GM21786 (cell line): ENCODE results near the gene ARSB.
"Not testable (repeated sequence)": the region's sequence is repeated elsewhere in the genome, so short reads cannot be mapped to it uniquely, and the experiment has no call there.

Experiments
- ATAC-seq: cut with Tn5 transposase; IDR thresholded peaks from one replicate; pipeline ENCODE4 v1.9.1; 2021; ENCODE audit not compliant: unreplicated experiment

ARSB gene

DNA sequence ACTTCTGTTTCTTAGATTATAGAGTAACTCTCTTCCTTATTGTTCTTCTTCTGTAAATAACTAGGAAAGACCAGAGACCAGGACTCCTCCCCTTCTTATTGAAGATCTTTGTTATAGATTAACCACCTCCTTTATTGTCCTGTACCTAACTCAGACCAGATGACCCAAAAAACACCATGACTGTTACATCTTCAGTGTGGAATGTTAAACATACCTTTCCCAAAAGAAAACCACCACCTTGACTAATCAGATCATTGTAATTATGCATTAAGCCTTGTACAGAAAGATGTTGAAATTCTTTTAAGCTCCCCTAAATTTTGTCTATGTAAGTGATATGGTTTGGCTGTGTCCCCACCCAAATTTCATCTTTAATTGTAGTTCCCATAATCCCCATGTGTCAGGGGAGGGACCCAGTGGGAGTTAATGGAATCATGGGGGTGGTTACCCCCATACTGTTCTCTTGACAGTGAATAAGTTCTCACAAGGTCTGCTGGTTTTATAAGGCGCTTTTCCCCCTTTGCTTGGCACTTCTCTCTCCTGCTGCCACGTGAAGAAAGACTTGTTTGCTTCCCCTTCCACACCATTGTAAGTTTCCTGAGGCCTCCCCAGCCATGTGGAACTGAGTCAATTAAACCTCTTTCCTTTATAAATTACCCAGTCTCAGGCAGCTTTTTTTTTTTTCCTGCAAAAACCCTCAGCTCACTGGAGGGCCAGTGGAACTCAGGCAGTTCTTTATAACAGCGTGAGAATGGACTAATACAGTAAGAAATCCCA lies 26.3 kb downstream of the ARSB start:
- no peak for ATAC-seq

DNA sequence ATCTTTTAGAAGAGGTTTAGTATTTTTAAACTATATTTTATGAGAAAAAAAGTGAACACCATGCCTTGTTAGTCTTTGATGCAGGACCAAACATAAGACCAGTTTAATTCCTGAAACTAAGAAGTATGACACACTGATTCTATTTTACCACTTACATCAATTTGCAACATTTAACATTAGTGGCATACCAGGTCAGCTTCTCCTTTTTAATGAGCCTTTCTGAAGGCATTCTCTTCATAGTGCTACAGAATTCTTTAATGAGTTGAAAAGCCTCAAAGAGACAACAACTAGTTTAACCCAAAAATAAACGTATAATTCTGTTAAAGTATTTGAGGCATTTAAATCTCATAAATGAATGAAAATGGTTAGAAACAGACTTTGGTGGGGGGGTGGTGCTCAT lies 28.2 kb downstream of the ARSB start:
- no peak for ATAC-seq

DNA sequence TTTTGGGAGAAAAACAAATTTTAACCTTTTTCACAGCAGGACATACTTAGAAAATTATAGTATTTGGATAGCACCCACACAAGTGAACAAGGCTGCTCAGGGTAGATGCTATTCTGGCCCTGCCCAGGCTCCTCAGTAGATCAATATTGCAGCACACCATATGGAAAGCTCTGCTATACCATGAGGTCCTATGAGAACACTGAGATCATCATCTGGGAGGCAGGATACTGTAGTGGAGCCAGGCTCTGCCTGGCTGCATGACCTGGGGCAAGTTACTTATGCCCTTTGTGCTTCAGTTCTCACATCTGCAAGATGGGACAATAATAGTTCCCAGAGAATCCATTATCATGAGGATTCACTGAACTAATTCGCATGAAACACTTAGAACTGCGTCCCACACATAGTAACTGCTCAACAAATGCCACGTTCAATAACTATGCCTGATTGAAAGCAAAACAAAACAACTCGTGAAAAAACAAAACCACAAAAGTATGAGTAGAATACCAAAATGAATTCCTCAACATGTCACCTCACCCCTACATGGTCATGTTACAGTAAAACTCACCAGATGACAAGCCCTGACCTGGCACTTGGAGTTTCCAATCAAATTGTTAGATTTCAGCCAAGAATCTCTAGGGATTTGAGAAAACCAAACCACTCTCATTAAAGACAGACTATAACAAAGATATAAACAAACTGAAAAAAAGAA lies 31.9 kb downstream of the ARSB start:
- ATAC-seq, result peak; percentile 55

DNA sequence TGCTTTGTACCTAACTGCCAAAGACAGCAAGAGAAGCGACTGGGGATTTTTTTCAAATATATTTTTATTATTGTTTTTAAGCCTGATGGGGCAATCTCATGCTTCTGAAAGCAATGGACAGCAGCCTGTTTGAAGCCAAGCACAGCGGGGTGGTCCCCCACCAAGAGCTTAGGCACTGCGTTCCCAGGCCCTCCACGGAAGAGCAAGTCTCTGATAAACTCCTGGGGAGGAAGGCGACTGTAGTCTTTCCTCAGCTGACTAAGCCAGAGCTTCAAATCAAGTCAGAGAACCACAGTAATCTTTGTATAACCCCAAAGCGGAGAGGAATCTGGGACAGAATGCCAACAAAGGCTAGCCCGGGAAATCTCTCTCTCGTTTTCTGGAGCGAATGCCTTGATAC lies 54.4 kb downstream of the ARSB start:
- ATAC-seq, result no peak

DNA sequence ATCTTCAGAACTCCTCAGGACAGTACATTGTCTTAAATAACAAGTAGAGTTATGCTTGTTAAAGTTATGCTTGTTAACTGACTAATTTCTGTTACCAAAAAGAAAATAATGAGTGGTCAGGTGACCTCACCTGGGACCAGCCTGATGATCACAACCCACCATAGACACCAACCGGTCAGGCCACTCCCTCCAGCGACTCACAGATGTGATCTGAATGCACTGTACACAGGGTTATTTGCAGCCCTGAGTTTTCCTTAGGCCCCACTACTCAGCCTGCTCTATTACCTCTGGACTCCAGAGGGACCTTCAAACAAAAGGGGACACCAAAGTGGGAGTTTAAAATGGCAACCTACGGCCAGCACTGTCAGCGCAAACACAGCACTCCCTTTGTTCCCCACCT lies 55.3 kb downstream of the ARSB start:
- no peak for ATAC-seq

DNA sequence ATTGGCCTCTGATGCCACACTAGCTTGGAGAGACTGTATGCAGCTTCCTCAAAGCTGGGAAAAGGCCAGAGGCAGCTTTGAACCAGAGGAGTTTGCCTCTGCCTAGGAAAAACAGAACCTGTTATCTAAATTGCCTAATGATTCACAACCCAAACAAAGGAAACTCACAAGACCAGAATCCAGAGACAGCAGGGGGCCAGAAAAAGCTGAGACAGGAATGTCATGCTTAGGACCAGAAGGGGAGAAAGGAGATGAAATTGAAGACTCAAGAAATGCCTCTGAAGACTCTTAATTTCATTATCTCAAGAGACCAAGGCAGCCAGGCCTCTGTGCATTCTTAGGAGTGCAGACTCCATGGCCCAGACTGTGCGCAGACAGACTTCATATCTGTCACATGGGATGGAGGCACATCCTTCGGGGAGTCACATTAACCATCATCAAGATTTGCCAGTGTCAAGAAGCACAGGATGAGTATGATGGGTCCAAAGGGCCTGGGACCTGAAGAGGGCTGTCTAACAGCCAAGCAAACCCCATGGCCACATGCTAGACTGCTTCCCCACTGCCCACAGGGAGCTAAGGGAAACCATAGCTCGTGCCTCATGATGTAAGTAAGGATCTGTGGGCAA lies 57.3 kb downstream of the ARSB start:
- ATAC-seq, result no peak

DNA sequence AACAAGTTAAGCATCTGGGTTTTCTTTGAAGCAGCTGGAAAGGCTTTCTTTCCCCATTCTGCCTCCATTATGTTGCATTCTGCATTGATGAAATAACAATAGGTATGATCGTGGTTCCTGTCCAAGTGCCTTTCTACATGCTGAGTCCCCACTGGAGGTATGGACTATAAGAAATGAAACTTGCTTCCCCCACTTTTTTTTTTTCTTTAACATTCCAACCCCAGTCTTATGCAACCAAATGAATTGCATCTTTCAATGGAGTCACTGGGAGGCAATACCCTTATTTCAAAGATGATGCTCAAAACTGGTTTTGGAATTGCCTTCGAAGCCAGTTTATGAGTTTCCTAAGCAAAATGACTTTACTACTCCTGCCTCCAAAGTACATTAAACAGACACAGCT lies 58.9 kb downstream of the ARSB start:
- ATAC-seq, result no peak

DNA sequence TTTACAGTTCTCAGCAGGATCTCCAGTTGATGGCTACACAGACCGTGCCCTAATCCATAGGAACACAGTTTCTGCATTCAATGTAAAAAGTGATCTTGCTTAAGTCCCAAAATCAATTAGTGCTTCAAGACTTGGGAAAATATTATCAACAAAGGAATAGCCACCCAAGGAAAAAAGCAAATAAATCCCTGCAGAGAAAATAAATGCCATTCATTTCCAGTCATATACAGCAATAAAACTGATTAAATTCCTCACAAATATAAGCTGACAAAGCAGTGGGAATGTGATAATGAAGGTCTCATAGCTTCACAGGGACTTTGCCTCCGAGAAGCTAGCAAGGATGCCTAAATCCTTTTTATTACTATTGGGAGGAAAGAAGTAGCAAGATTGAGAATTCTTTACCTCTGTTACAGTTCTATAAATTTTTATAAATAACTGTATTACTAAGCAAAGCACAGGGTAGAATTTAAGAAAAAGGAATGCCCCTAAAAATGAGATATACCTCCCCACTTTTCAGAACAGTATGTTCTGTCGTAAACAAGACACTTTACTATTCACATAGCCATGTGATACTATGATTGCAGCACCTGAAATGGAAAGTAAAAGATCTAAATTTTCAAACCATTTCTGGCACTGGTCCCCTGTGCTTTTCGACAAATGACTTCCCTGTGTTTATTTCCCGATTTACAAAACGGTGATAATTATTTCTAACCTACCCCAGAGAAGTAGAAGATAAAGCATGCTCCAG lies 59.8 kb downstream of the ARSB start:
- no peak for ATAC-seq

DNA sequence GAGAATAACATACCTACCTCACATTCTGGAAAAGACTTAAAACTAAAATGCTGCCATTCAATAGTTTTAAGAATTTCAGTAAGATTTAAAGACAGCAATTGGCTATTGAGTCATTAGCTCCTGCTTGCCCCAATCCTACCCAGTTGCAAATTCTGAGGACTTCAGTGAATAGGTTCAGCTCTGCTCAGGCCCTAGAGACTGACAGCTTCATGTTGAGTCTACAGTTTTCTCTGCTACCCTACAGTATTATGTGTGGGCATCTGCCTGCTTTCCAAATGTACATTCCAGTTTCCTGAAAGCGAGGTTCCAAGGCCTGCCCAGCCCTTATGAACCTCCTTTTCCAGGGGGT lies 61.5 kb downstream of the ARSB start:
- ATAC-seq, result no peak

DNA sequence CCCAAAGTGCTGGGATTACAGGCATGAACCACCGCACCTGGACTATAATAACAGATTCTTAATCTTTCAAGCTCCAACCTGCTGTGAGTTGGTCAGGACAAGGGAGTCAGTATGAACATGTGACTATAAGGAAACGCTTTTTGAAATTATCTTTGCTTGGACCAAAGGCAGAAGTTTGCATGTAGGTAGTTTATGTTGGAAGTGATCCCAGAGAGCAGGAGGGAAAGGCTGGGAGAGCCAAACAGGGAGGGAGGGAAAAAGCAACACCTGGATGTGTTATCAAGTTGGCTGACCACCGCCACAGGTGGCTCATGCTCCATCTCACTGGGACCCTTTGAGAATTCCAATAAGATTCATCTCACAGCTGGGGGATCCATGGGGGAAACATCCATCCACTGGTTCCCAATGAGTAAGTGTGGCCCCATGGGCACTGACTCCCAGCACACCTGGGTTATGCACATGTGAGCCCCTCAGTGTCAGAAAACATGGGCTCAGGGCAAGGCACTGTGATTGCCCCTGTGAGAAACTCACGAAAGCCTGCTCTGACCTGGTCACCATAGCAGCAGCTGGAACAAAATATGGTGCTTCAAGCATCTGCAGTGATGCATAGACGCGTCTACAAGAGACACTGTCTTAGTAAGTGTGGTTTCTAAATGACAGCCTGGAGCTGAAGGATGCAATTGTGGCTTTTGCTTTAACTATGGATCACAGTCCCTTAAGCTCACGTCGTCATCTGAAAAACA lies 62.1 kb downstream of the ARSB start:
- ATAC-seq, result peak; percentile 64

DNA sequence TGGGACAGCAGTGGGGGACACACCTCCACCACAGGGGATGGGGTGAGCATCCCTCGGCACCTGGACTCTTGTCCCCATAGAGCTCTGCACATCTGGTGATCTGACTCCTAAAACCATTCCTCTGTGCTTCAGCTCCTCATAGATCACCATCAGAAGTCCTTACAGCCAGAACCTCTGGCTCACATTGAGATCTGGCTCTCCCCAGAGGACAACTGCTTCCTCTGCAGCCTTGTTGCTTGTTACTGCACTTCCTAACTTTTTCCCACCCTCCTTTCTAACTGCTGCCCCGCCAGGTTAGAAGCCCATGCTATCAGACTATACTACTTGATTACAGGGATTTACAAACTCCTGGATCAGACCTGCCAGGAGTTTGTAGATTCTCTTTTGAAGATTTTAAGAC lies 64.5 kb downstream of the ARSB start:
- no peak for ATAC-seq

DNA sequence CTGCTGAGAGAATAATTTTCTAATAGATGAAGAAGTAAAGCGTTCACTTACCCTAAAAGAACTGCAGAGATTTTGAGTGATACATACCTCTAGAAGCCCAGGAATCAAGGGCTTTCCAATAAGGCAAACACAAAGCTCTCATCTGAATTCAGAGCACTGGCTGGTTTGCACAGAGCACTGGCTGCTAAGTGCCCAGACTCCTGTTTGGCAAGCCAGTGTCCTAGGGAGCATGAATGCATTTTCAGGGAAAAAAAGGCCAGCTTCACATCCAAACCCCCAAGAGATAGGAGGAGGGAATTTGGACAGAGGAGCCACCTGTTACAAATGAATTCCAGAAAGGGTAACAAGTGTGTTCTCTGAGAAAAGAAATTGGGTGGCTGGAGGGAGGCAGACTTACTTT lies 65.3 kb downstream of the ARSB start:
- ATAC-seq, result no peak

DNA sequence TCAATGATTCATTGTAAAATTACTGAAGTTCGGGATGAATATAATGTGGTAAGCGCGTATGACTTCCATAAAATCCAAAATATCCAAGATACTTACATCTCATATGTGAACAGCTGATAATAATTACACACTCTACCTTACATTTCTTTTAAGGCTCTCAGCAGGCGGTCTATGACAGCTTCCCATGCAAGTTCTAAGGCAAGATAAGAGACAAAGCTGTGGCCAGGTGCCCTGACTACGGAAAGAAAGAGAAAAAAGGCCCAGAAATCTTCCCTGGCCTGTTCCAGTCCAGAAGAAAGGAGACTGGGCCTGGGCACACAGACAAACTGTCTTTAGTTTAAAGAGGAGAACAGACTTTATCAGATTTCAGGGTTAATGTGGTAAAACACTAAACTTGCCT lies 69.1 kb downstream of the ARSB start:
- no peak for ATAC-seq

DNA sequence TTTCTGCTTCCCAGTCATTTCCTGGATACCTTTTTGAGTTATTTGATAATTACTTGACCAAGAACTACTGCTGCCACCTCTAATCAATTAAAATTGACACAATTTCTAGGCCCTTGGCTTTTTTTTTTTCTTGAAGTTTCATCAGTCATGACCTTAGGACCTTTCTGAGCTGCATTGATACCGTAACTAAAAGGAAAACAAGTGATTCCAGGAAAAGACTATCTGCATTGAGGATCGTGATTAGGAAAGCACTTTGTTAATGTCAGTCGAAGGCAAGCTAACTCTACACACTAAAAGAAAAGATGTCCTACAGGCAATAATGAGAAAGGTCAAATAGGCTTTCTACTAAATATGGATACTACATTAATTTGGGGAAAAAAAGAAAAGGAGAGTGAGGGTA lies 69.9 kb downstream of the ARSB start:
- no peak for ATAC-seq

DNA sequence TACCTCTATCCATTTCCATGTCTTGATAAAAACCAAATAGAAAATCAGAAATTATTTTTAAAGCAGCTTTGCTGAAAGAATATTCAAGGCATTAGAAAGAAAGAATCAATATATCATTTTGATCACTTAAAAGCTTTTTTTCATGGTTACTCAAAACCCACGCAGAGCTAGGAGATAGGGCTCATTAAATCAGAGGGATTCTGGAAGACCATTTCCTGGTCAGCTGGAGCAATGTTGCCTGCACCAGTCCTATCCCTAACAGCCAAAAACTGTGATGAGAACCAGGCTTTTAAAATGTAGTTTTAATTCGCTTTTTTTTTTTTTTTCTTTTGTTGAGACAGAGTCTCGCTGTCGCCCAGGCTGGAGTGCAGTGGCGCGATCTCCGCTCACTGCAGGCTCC lies 72.3 kb downstream of the ARSB start:
- ATAC-seq, result no peak

DNA sequence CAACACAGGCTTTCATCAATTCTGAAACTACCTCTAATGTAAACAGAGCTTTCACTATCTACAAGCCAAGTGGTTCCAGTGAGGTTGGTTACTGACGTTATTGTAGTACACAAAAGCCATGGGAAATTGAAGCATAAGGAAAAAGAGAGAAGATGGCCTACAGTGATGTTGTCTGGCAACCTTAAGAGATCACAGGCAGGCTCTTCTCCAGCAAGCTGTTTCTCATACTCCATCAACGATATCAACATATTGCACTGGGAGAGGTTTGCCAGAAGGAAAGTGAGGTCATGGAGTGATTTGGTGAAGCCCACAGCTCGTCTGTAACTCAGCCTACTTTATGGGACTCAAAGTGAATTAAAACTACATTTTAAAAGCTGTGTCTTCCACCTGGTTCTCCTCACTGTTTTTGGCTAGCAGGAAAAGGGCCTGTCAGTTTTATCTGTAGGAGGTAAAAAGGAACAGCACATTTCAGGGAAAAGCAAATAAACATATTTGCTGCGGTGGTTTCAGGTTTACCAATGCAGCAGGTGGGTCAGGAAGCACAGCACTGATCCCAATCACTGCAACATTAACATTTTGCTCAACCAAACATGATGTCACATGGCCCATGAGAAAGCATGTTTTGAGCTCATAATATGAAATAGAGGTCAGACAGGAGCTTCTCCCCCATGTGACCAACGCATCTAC lies 72.9 kb downstream of the ARSB start:
- ATAC-seq, result no peak

DNA sequence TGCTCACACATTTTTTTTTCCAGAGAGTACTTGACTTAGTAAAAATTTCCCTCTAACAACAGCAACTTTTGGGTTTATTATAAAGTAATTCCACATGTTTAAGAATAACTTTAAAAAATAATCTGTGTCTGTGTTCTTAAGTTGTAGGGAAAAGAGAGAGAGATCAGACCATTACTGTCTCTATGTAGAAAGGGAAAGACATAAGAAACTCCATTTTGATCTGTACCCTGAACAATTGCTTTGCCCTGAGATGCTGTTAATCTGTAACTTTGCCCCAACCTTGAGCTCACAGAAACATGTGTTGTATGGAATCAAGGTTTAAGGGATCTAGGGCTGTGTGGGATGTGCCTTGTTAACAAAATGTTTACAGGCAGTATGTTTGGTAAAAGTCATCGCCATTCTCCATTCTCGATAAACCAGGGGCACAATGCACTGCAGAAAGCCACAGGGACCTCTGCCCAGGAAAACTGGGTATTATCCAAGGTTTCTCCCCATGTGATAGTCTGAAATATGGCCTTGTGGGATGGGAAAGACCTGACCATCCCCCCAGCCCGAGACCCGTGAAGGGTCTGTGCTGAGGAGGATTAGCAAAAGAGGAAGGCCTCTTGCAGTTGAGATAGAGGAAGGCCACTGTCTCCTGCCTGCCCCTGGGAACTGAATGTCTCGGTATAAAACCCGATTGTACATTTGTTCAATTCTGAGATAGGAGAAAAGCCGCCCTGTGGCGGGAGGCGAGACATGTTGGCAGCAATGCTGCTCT lies 75.7 kb downstream of the ARSB start:
- ATAC-seq, result not testable (repeated sequence)

DNA sequence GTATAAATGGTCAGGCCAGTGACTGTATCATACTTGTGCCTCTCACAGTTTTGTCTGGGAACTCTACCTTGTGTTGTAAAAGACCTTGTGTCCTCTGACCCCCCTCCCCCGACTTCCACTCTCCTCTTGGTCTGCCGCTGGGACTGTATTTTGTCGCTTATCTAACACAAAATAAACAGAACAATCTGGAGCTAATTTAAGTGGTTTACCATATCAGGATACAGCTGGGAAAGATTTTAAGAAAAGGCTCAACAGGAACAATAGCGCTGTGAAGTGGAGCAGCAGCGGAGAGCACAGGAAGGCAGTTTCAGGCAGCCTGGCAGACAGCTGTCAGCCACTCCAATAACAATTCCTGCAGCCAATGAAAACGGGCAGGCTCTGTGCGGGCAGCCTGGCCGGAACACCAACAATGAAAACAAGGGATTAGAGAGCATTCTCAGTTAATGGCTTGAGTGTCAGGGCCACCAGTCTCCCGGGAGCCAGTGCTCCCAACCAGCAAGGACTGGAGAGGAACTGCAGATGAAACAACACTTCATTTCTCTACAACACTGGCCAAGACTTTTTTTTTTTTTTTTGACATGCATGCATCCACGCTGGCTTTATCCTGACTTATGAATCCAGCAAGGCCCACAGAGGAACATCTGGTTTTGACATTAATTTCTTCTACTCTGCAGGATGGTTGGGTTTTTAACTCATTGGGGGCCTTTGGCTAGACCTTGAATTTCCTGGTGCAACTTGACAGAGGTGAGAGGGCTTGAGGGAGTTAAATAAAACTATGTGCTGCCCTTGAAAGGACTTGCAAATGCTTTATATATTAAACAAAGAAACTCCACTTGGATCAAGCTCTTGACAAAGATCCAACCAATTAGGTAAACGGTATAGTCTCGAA lies 76.7 kb downstream of the ARSB start:
- no peak for ATAC-seq
